H9 (cell line): ENCODE data around the gene PDZD7. TPM values are rescaled to one million over a fixed set of nuclear protein-coding genes. Genes with fewer than 3 reads are reported as not detected.
A peak's percentile ranks its signal among the peaks of the same experiment; 100 is the strongest.

ENCODE experiments used
- DNase-seq: peaks from one replicate; pipeline ENCODE4 v3.0.0-alpha.2; 2017
- H2AFZ ChIP-seq: one replicate; pipeline ENCODE4 v1.6.1; 2013; ENCODE audit warnings: mild to moderate bottlenecking, low read length, control low read depth, moderate library complexity
- H2AK5ac ChIP-seq: 2 replicates; pipeline ENCODE4 v1.6.1; 2013; ENCODE audit warnings: low read length, control low read depth, mixed read lengths; ENCODE audit not compliant: insufficient read length
- H2BK120ac ChIP-seq: one replicate; pipeline ENCODE4 v1.6.1; 2013; ENCODE audit warnings: low read depth, mild to moderate bottlenecking, low read length, control low read depth, inconsistent platforms; ENCODE audit not compliant: poor library complexity, severe bottlenecking
- H2BK12ac ChIP-seq: 2 replicates; pipeline ENCODE4 v1.6.1; 2013; ENCODE audit warnings: low read length, control low read depth, mixed read lengths, low read depth; ENCODE audit not compliant: insufficient read length
- H2BK15ac ChIP-seq: 2 replicates; pipeline ENCODE4 v1.6.1; 2013; ENCODE audit warnings: low read depth, low read length, control low read depth
- H2BK20ac ChIP-seq: one replicate; pipeline ENCODE4 v1.6.1; 2013; ENCODE audit warnings: low read depth, mild to moderate bottlenecking, low read length, control low read depth, inconsistent platforms; ENCODE audit not compliant: poor library complexity, severe bottlenecking
- H2BK5ac ChIP-seq: 2 replicates; pipeline ENCODE4 v1.6.1; 2013; ENCODE audit warnings: low read length, control low read depth, mixed read lengths; ENCODE audit not compliant: insufficient read length
- H3K14ac ChIP-seq: 2 replicates; pipeline ENCODE4 v1.6.1; 2013; ENCODE audit warnings: low read length, control low read depth; ENCODE audit not compliant: insufficient read depth
- H3K18ac ChIP-seq: 2 replicates; pipeline ENCODE4 v1.6.1; 2013; ENCODE audit warnings: low read depth, mild to moderate bottlenecking, mixed read lengths, low read length, control low read depth; ENCODE audit not compliant: insufficient read length
- H3K23ac ChIP-seq: 2 replicates; pipeline ENCODE4 v1.6.1; 2013; ENCODE audit warnings: low read length, control low read depth, mixed read lengths, low read depth; ENCODE audit not compliant: insufficient read length
- H3K23me2 ChIP-seq: 2 replicates; pipeline ENCODE4 v1.6.1; 2013; ENCODE audit warnings: low read depth, mild to moderate bottlenecking, mixed read lengths, low read length, control low read depth; ENCODE audit not compliant: insufficient read length, poor library complexity, severe bottlenecking
- H3K27ac ChIP-seq: 2 replicates; pipeline ENCODE4 v1.5.1; 2013; ENCODE audit warnings: low read length, control low read depth, mixed read lengths, low read depth; ENCODE audit not compliant: insufficient read length
- H3K27me3 ChIP-seq: 2 replicates; pipeline ENCODE4 v1.6.1; 2013; ENCODE audit warnings: low read length, control low read depth, inconsistent platforms; ENCODE audit not compliant: insufficient read depth
- H3K4ac ChIP-seq: 2 replicates; pipeline ENCODE4 v1.6.1; 2013; ENCODE audit warnings: low read depth, mild to moderate bottlenecking, control low read depth, inconsistent platforms, low read length, moderate library complexity
- H3K4me1 ChIP-seq: 2 replicates; pipeline ENCODE4 v1.6.1; 2013; ENCODE audit warnings: low read length, control low read depth, inconsistent platforms; ENCODE audit not compliant: insufficient read depth
- H3K4me2 ChIP-seq: 2 replicates; pipeline ENCODE4 v1.6.1; 2013; ENCODE audit warnings: low read length, control low read depth, mixed read lengths; ENCODE audit not compliant: insufficient read length, insufficient read depth
- H3K56ac ChIP-seq: 2 replicates; pipeline ENCODE4 v1.6.1; 2013; ENCODE audit warnings: low read depth, mild to moderate bottlenecking, mixed read lengths, low read length, control low read depth; ENCODE audit not compliant: insufficient read length
- H3K79me1 ChIP-seq: 2 replicates; pipeline ENCODE4 v1.6.1; 2013; ENCODE audit warnings: low read depth, mild to moderate bottlenecking, moderate library complexity, low read length, control low read depth, inconsistent platforms; ENCODE audit not compliant: insufficient read depth, poor library complexity, severe bottlenecking
- H3K79me2 ChIP-seq: 2 replicates; pipeline ENCODE4 v1.6.1; 2013; ENCODE audit warnings: low read length, control low read depth, inconsistent platforms; ENCODE audit not compliant: insufficient read depth
- H3K9ac ChIP-seq: 2 replicates; pipeline ENCODE4 v1.6.1; 2013; ENCODE audit warnings: low read length, control low read depth, mixed read lengths; ENCODE audit not compliant: insufficient read length; ENCODE audit errors: extremely low read depth
- H3K9me3 ChIP-seq: one replicate; pipeline ENCODE4 v1.6.1; 2013; ENCODE audit warnings: low read depth, low read length, inconsistent platforms; ENCODE audit not compliant: control insufficient read depth
- H3T11ph ChIP-seq: one replicate; pipeline ENCODE4 v1.6.1; 2013; ENCODE audit warnings: mild to moderate bottlenecking, low read length, control low read depth, inconsistent platforms
- H4K20me1 ChIP-seq: one replicate; pipeline ENCODE4 v1.6.1; 2013; ENCODE audit not compliant: control insufficient read depth, insufficient read length, insufficient read depth
- H4K5ac ChIP-seq: 2 replicates; pipeline ENCODE4 v1.6.1; 2013; ENCODE audit warnings: low read depth, mild to moderate bottlenecking, mixed read lengths, low read length, control low read depth; ENCODE audit not compliant: insufficient read length
- H4K8ac ChIP-seq: replicated peaks from 2 replicates; pipeline ENCODE4 v1.6.1; 2013; ENCODE audit warnings: low read length, control low read depth, mixed read lengths, low read depth; ENCODE audit not compliant: insufficient read length
- H4K91ac ChIP-seq: 2 replicates; pipeline ENCODE4 v1.6.1; 2013; ENCODE audit warnings: low read depth, mild to moderate bottlenecking, moderate library complexity, mixed read lengths, low read length, control low read depth; ENCODE audit not compliant: insufficient read length
- H3K27ac Mint-ChIP-seq, 3 experiments: 2 replicates in 2 of 3; 3 replicates in 1 of 3; pipeline ENCODE4 v1.8.0; 2020 to 2021; ENCODE audit warnings: mixed read lengths in 3 of 3, mild to moderate bottlenecking in 1 of 3, moderate library complexity in 1 of 3
- H3K27me3 Mint-ChIP-seq: 2 replicates; pipeline ENCODE4 v1.8.0; 2021; ENCODE audit warnings: low read depth, mild to moderate bottlenecking, moderate library complexity, mixed read lengths
- H3K36me3 Mint-ChIP-seq, 3 experiments: 2 replicates in 2 of 3; 3 replicates in 1 of 3; pipeline ENCODE4 v1.8.0; 2020 to 2021; ENCODE audit warnings: low read depth in 3 of 3, mixed read lengths in 3 of 3; ENCODE audit not compliant: insufficient read depth in 1 of 3
- H3K4me1 Mint-ChIP-seq, 2 experiments: 2 replicates each; pipeline ENCODE4 v1.8.0; 2020; ENCODE audit warnings: mixed read lengths in 2 of 2
- H3K4me3 Mint-ChIP-seq, 2 experiments: 2 replicates in 1 of 2; 3 replicates in 1 of 2; pipeline ENCODE4 v1.8.0; 2020 to 2021; ENCODE audit warnings: mild to moderate bottlenecking in 2 of 2, mixed read lengths in 2 of 2, moderate library complexity in 1 of 2
- H3K9me3 Mint-ChIP-seq, 2 experiments: 2 replicates in 1 of 2; 3 replicates in 1 of 2; pipeline ENCODE4 v1.8.0; 2020; ENCODE audit warnings: mild to moderate bottlenecking in 2 of 2, mixed read lengths in 2 of 2, moderate library complexity in 1 of 2
- CTCF ChIP-seq: fragments of 200-600 bp; sonication (generic); conservative IDR thresholded peaks from 3 replicates; pipeline ENCODE4 v1.8.0; 2021; ENCODE audit warnings: antibody characterized with exemption, mild to moderate bottlenecking
- WGBS: extraction: QIAGEN DNeasy Blood & Tissue Kit; methylation state at CpG from one replicate; pipeline ENCODE4 v1.1.7; 2013; ENCODE audit warnings: missing lambda C conversion rate, low lambda C conversion rate, mixed read lengths; ENCODE audit not compliant: insufficient read length; ENCODE audit errors: extremely low coverage; 5-methylcytosine and 5-hydroxymethylcytosine counted together
- total RNA-seq: library from RNA; stranded (reverse); gene quantifications from 2 replicates; pipeline ENCODE4 v1.2.1, GENCODE V29; 2021

The PDZD7 gene
- total RNA-seq, 1 experiment from 2014 or later: 2.0 TPM

- no peak overlapping the region for H3K4ac ChIP-seq
- peak overlapping the region; percentile 62 for H3K9ac ChIP-seq
- H2BK20ac ChIP-seq: no peak overlapping the region
- H3K4me3 Mint-ChIP-seq: peak overlapping the region; percentile 72 to 84
- no peaks in the 10 kb centered on the region for H4K20me1 ChIP-seq
- peak overlapping the region; percentile 49; the same call in 1 of the 2 replicates for H3K14ac ChIP-seq
- no peak for TF ChIP-seq CTCF
- H4K5ac ChIP-seq: no peak overlapping the region
- no peaks in the 10 kb centered on the region for H3K9me3 ChIP-seq
- H2AFZ ChIP-seq: no peak overlapping the region
- H3K4me1 Mint-ChIP-seq: peaks cover 35 to 39% of the 10 kb centered on the region in 2 experiments
- H3K18ac ChIP-seq: peak overlapping the region; percentile 52
- no peak overlapping the region for H3K23ac ChIP-seq
- H4K8ac ChIP-seq: no peak overlapping the region
- no peak overlapping the region for H2BK15ac ChIP-seq
- no CpG with 5 or more reads among the region's 25 CpGs for WGBS
- no peaks in the 10 kb centered on the region; the same call in 1 of the 2 replicates for H3K79me2 ChIP-seq
- H3K4me1 ChIP-seq: peaks cover 2% of the 10 kb centered on the region; the same call in 1 of the 2 replicates
- H3K27me3 ChIP-seq: no peaks in the 10 kb centered on the region
- H3K9me3 Mint-ChIP-seq: no peaks in the 10 kb centered on the region; a peak in 2 of 5 replicates
- H3K23me2 ChIP-seq: peaks cover 33% of the 10 kb centered on the region
- H3K27ac ChIP-seq: peak overlapping the region; percentile 14
- no peaks in the 10 kb centered on the region for H3K79me1 ChIP-seq
- peaks cover 19 to 28% (median 23%) of the 10 kb centered on the region in 3 experiments for H3K36me3 Mint-ChIP-seq
- no peak overlapping the region for H2AK5ac ChIP-seq
- peak overlapping the region; percentile 98 for H3K4me2 ChIP-seq
- no peaks in the 10 kb centered on the region for H3K27me3 Mint-ChIP-seq
- no peak overlapping the region for H4K91ac ChIP-seq
- H3K27ac Mint-ChIP-seq: peak overlapping the region; percentile 71 to 90 (median 89)
- no peak overlapping the region for H2BK12ac ChIP-seq
- H2BK5ac ChIP-seq: no peak overlapping the region
- H2BK120ac ChIP-seq: no peak overlapping the region
- no peak overlapping the region for H3T11ph ChIP-seq
- DNase-seq: peak; percentile 80
- no peak overlapping the region for H3K56ac ChIP-seq
These were observed 32.5 kb downstream of the PDZD7 start for GRCh38 chr10:100998183-100998990.
